ENCODE data around the gene MPND.

DNA sequence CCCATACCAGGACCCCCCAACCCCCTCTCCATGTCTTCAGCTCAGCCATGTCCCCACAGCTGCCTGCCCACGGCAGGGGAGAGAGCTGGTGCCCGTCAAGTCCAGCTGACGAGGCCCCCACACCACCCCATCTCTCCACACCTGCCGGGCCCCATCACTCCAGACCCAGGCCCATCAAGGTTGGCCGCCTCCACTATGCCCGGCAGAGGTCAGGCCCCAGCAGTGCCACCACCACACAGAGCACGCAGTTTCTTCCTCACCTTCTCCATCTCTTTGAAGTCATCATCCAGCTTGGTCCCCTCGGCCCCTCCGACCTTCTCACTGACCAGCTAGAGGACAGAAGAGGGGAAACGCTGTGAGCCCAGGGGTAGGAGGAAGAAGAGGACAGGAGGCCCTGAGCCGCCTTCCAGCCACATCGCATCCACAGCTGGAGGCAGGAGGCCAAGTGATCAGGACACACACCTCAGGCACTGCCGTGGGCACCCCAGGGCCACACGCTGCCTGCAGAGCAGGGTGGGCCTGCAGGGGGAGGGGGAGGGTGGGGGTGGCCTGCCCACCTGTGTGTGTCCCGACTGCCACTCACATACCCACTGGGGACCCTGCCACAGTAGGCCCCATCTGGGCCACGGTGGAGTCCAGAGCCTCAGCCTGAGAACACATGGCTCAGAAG is 23.4 kb downstream of the MPND start:
- TF ChIP-seq, protein P1, sequence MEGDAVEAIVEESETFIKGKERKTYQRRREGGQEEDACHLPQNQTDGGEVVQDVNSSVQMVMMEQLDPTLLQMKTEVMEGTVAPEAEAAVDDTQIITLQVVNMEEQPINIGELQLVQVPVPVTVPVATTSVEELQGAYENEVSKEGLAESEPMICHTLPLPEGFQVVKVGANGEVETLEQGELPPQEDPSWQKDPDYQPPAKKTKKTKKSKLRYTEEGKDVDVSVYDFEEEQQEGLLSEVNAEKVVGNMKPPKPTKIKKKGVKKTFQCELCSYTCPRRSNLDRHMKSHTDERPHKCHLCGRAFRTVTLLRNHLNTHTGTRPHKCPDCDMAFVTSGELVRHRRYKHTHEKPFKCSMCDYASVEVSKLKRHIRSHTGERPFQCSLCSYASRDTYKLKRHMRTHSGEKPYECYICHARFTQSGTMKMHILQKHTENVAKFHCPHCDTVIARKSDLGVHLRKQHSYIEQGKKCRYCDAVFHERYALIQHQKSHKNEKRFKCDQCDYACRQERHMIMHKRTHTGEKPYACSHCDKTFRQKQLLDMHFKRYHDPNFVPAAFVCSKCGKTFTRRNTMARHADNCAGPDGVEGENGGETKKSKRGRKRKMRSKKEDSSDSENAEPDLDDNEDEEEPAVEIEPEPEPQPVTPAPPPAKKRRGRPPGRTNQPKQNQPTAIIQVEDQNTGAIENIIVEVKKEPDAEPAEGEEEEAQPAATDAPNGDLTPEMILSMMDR (conservative IDR thresholded peaks at IDR 0.05; ENCODE audit: low read depth, low read length) = no peak
- no peak for TF ChIP-seq EZH2 (IDR thresholded peaks at IDR 0.05; ENCODE audit: borderline replicate concordance, low read depth, low read length, poor library complexity, severe bottlenecking)

Measured in A673 (cell line).